HCT116 (cell line): ENCODE data around the gene TRIM24. TPM values are rescaled to one million over a fixed set of nuclear protein-coding genes. Genes with fewer than 3 reads are reported as not detected.

Experiments
- ATAC-seq: fragments of 200-7000 bp; cut with Tn5 transposase; 2 replicates; pipeline ENCODE4 v1.9.1; 2020; ENCODE audit warnings: mild to moderate bottlenecking, moderate library complexity
- BruUV-seq: library from RNA; stranded (reverse); fragments of 400-500 nt; replicated peaks from 2 replicates; lab custom pipeline; 2021; lab: Mats Ljungman, UMichigan
- CTCF ChIA-PET: fragments of 300-600 bp; sonication (Branson Sonifier 250); formaldehyde crosslinking; loops from one replicate; lab custom pipeline; 2021; ENCODE audit warnings: antibody characterized with exemption; lab: Charles Lee
- POLR2A ChIA-PET: fragments of 300-600, 350-600 bp; sonication (Branson Sonifier 250); formaldehyde crosslinking; loops from one replicate; lab custom pipeline; 2021; ENCODE audit warnings: antibody characterized with exemption; lab: Charles Lee
- RAD21 ChIA-PET, 2 experiments: fragments of 300-600 bp; sonication (Branson Sonifier 250); formaldehyde crosslinking; loops; one replicate each; lab custom pipeline; 2023; ENCODE audit warnings: low total read pairs in 2 of 2; ENCODE audit not compliant: uncharacterized antibody in 2 of 2, unreplicated experiment in 2 of 2, low non-redundant PET in 1 of 2; lab: Charles Lee
- DNase-seq: peaks from one replicate; pipeline ENCODE4 v3.0.0-alpha.2; 2010; ENCODE audit warnings: low read depth, low spot score
- H2AFZ ChIP-seq: fragments of 200-600 bp; shearing (Covaris generic), sonication (generic); 2 replicates; pipeline ENCODE4 v1.6.1; 2017; ENCODE audit warnings: low read depth, mixed run types, mixed read lengths, antibody characterized with exemption, low read length; ENCODE audit not compliant: poor library complexity, severe bottlenecking
- H3K27ac ChIP-seq: 2 replicates; pipeline ENCODE4 v1.5.1; 2012; ENCODE audit warnings: low read depth, low read length
- H3K27me3 ChIP-seq: fragments of 200-600 bp; sonication (generic); 2 replicates; pipeline ENCODE4 v1.6.1; 2016; ENCODE audit warnings: mixed run types, low read length, mixed read lengths; ENCODE audit not compliant: insufficient read depth
- H3K36me3 ChIP-seq, 2 experiments: fragments of 200-500 bp in 1 of 2; fragments of 200-600 bp in 1 of 2; sonication (Bioruptor generic) in 1 of 2; sonication (generic) in 1 of 2; 2 replicates each; pipeline versions ENCODE4 v1.5.1 to v1.6.1; 2014 to 2016; ENCODE audit warnings: low read length in 2 of 2, inconsistent platforms in 1 of 2, mixed read lengths in 1 of 2, mixed run types in 1 of 2; ENCODE audit not compliant: insufficient read depth in 2 of 2, control insufficient read depth in 1 of 2
- H3K4me1 ChIP-seq, 2 experiments: fragments of 200-600 bp in 1 of 2; sonication (generic) in 1 of 2; 2 replicates each; pipeline versions ENCODE4 v1.5.1 to v1.6.1; 2012 to 2017; ENCODE audit warnings: low read length in 2 of 2, inconsistent platforms in 1 of 2, mild to moderate bottlenecking in 1 of 2, mixed read lengths in 1 of 2, mixed run types in 1 of 2, moderate library complexity in 1 of 2; ENCODE audit not compliant: insufficient read depth in 2 of 2, control insufficient read depth in 1 of 2
- H3K4me2 ChIP-seq: fragments of 200-600 bp; sonication (generic); 2 replicates; pipeline ENCODE4 v1.6.1; 2017; ENCODE audit warnings: mixed run types, low read length, mixed read lengths
- H3K4me3 ChIP-seq, 2 experiments: fragments of 200-600 bp in 1 of 2; sonication (generic) in 1 of 2; replicated peaks in 1 of 2; 2 replicates each; pipeline ENCODE4 v1.5.1; 2011 to 2016; ENCODE audit warnings: low read length in 2 of 2, control low read depth in 1 of 2, low read depth in 1 of 2, mild to moderate bottlenecking in 1 of 2, mixed read lengths in 1 of 2, mixed run types in 1 of 2
- H3K79me2 ChIP-seq: fragments of 200-600 bp; sonication (generic); 2 replicates; pipeline ENCODE4 v1.6.1; 2017; ENCODE audit warnings: mild to moderate bottlenecking, mixed run types, low read length, moderate library complexity, mixed read lengths; ENCODE audit not compliant: insufficient read depth
- H3K9ac ChIP-seq: fragments of 200-600 bp; sonication (generic); 2 replicates; pipeline ENCODE4 v1.6.1; 2016; ENCODE audit warnings: low read length, mixed read lengths
- H3K9me2 ChIP-seq: fragments of 200-600 bp; sonication (generic), shearing (Covaris generic); 2 replicates; pipeline ENCODE4 v1.6.1; 2017; ENCODE audit warnings: mixed run types, mild to moderate bottlenecking, moderate library complexity; ENCODE audit not compliant: insufficient read depth
- H3K9me3 ChIP-seq, 2 experiments: fragments of 200-500 bp in 1 of 2; fragments of 200-600 bp in 1 of 2; sonication (Bioruptor generic) in 1 of 2; sonication (generic) in 1 of 2; 2 replicates each; pipeline ENCODE4 v1.6.1; 2014 to 2017; ENCODE audit warnings: low read length in 2 of 2, mixed read lengths in 2 of 2, inconsistent platforms in 1 of 2, low read depth in 1 of 2, mild to moderate bottlenecking in 1 of 2, mixed run types in 1 of 2, moderate library complexity in 1 of 2; ENCODE audit not compliant: control insufficient read depth in 1 of 2, insufficient read depth in 1 of 2
- H4K20me1 ChIP-seq: fragments of 200-600 bp; sonication (generic), shearing (Covaris generic); 2 replicates; pipeline ENCODE4 v1.6.1; 2017; ENCODE audit warnings: mixed run types, mild to moderate bottlenecking, moderate library complexity; ENCODE audit not compliant: insufficient read depth
- CEBPB ChIP-seq: IDR thresholded peaks from 2 replicates; pipeline ENCODE4 v1.6.1; 2012; ENCODE audit warnings: low read depth
- CTCF ChIP-seq, 3 experiments: fragments of 200-600 bp in 1 of 3; sonication (generic) in 1 of 3; IDR thresholded peaks in 2 of 3; conservative IDR thresholded peaks in 1 of 3; 2 replicates each; pipeline ENCODE4 v1.5.1; 2012 to 2017; ENCODE audit warnings: low read depth in 2 of 3, low read length in 2 of 3, antibody characterized with exemption in 1 of 3, borderline replicate concordance in 1 of 3, control low read depth in 1 of 3, mild to moderate bottlenecking in 1 of 3, mixed read lengths in 1 of 3, mixed run types in 1 of 3, moderate library complexity in 1 of 3; ENCODE audit not compliant: insufficient read depth in 1 of 3
- EGR1 ChIP-seq: IDR thresholded peaks from 2 replicates; pipeline ENCODE4 v1.6.1; 2012; ENCODE audit warnings: low read depth
- ELF1 ChIP-seq: IDR thresholded peaks from 2 replicates; pipeline ENCODE4 v1.6.1; 2012; ENCODE audit warnings: low read depth, borderline replicate concordance
- EZH2 ChIP-seq: fragments of 200-600 bp; sonication (generic); IDR thresholded peaks from 2 replicates; pipeline ENCODE4 v1.6.1; 2017; ENCODE audit warnings: antibody characterized with exemption, mixed run types
- JUND ChIP-seq: IDR thresholded peaks from 2 replicates; pipeline ENCODE4 v1.6.1; 2012
- POLR2AphosphoS5 ChIP-seq: IDR thresholded peaks from 2 replicates; pipeline ENCODE4 v1.6.1; 2011; ENCODE audit warnings: mild to moderate bottlenecking, low read depth, low read length, moderate library complexity
- RAD21 ChIP-seq: IDR thresholded peaks from 2 replicates; pipeline ENCODE4 v1.6.1; 2012; ENCODE audit warnings: low read depth, mild to moderate bottlenecking
- SIN3A ChIP-seq: IDR thresholded peaks from 2 replicates; pipeline ENCODE4 v1.6.1; 2012; ENCODE audit warnings: low read depth
- SP1 ChIP-seq: IDR thresholded peaks from 2 replicates; pipeline ENCODE4 v1.6.1; 2012; ENCODE audit warnings: low read depth
- SRF ChIP-seq: IDR thresholded peaks from 2 replicates; pipeline ENCODE4 v1.6.1; 2012; ENCODE audit warnings: low read depth
- TCF7L2 ChIP-seq: IDR thresholded peaks from 2 replicates; pipeline ENCODE4 v1.7.0; 2011; ENCODE audit warnings: borderline replicate concordance, inconsistent platforms; ENCODE audit not compliant: insufficient read depth, insufficient read length; ENCODE audit errors: extremely low read depth
- YY1 ChIP-seq: IDR thresholded peaks from 2 replicates; pipeline ENCODE4 v1.6.1; 2011; ENCODE audit warnings: low read length, low read depth, moderate library complexity, mild to moderate bottlenecking; ENCODE audit not compliant: insufficient replicate concordance; ENCODE audit errors: extremely low read depth
- ZNF274 ChIP-seq: fragments of 200-500 bp; sonication (Bioruptor generic); IDR thresholded peaks from 2 replicates; pipeline ENCODE4 v1.6.1; 2014; ENCODE audit warnings: mild to moderate bottlenecking, low read depth, low read length, inconsistent platforms
- intact Hi-C: fragments of 100-400 bp; cut with micrococcal nuclease; formaldehyde crosslinking; loops from 2 replicates; pipeline ENCODE4 v1.10.0; 2022
- total RNA-seq: library from RNA; stranded (reverse); gene quantifications from one replicate; pipeline ENCODE4 v1.2.1, GENCODE V29; 2021; ENCODE audit not compliant: unreplicated experiment
- TF ChIP-seq, protein P1 (sequence below): IDR thresholded peaks from 2 replicates; pipeline ENCODE4 v1.6.1; 2012

TRIM24 gene
- total RNA-seq, 1 experiment from 2014 or later: 12.8 TPM

GRCh38 chr7:138470391-138471157 is 10.5 kb downstream of the TRIM24 start:
- Histone ChIP-seq H3K79me2 (peaks cover 34% of the 10 kb centered on the region), H3K4me3 (no peak overlapping the region), H3K9me2 (no peaks in the 10 kb centered on the region), H4K20me1 (no peaks in the 10 kb centered on the region), H3K27ac (no peak overlapping the region), H3K9ac (no peak overlapping the region), H3K4me2 (no peak overlapping the region), H3K4me1 (no peaks in the 10 kb centered on the region), H3K27me3 (no peaks in the 10 kb centered on the region), H3K36me3 (no peaks in the 10 kb centered on the region), H2AFZ (no peak overlapping the region), H3K9me3 (no peaks in the 10 kb centered on the region)
- BruUV-seq: no TSS peak
- CTCF ChIA-PET: no interaction called here
- POLR2A ChIA-PET: no interaction called here
- intact Hi-C loops: no loop called here
- ATAC-seq: no peak
- RAD21 ChIA-PET: no interaction called here
- TF ChIP-seq SRF (no peak), TCF7L2 (no peak), SP1 (no peak), EGR1 (no peak), ELF1 (no peak), JUND (no peak), EZH2 (no peak), CEBPB (no peak), SIN3A (no peak), RAD21 (no peak), CTCF (IDR thresholded peaks at IDR 0.05 in 2 of 3, conservative IDR thresholded peaks at IDR 0.05 in 1 of 3; ENCODE audit: borderline replicate concordance in 1 of 3, insufficient read depth in 1 of 3, low read depth in 2 of 3, low read length in 2 of 3) (no peak), POLR2AphosphoS5 (no peak), YY1 (no peak), ZNF274 (no peak)
- TF ChIP-seq, protein P1, sequence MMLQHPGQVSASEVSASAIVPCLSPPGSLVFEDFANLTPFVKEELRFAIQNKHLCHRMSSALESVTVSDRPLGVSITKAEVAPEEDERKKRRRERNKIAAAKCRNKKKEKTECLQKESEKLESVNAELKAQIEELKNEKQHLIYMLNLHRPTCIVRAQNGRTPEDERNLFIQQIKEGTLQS: no peak
- DNase-seq: no peak
